B cell (primary cell): ENCODE data around the gene HES7. TPM values are rescaled to one million over a fixed set of nuclear protein-coding genes. Genes with fewer than 3 reads are reported as not detected.

Experiments
- ATAC-seq: fragments of 200-7000 bp; cut with Tn5 transposase; one replicate; pipeline ENCODE4 v1.10.0; 2021; ENCODE audit warnings: low read depth, mild to moderate bottlenecking, moderate number of reproducible peaks, moderate library complexity
- CTCF ChIA-PET: fragments of 350-600 bp; sonication (Branson Sonifier 250); formaldehyde crosslinking; loops from one replicate; lab custom pipeline; 2021; ENCODE audit warnings: antibody characterized with exemption, inconsistent platforms; lab: Charles Lee
- POLR2A ChIA-PET: fragments of 350-600 bp; sonication (Branson Sonifier 250); formaldehyde crosslinking; loops from one replicate; lab custom pipeline; 2021; ENCODE audit warnings: antibody characterized with exemption; lab: Charles Lee
- DNase-seq: peaks from one replicate; pipeline ENCODE4 v3.0.0; 2013
- H2AFZ ChIP-seq: 2 replicates; pipeline ENCODE4 v1.6.1; 2012; ENCODE audit warnings: mild to moderate bottlenecking, low read depth, low read length; ENCODE audit not compliant: insufficient read depth, poor library complexity, severe bottlenecking
- H3K27ac ChIP-seq, 2 donors: 1 replicate in 1 of 2; 2 replicates in 1 of 2; pipeline ENCODE4 v1.5.1; 2012 to 2013; ENCODE audit warnings: low read length in 2 of 2, mild to moderate bottlenecking in 2 of 2, moderate library complexity in 1 of 2
- H3K27me3 ChIP-seq, 4 experiments: fragments of 200-600 bp in 1 of 4; sonication (generic) in 1 of 4; replicated peaks in 1 of 4; 1 replicate in 2 of 4; 2 replicates in 2 of 4; pipeline versions ENCODE4 v1.6.1 to v1.7.0; 2013 to 2016; ENCODE audit warnings: low read length in 3 of 4, mild to moderate bottlenecking in 2 of 4, mixed read lengths in 1 of 4, moderate library complexity in 1 of 4; ENCODE audit not compliant: insufficient read depth in 4 of 4, control insufficient read depth in 3 of 4; ENCODE audit errors: control extremely low read depth in 1 of 4
- H3K36me3 ChIP-seq, 2 experiments: replicated peaks in 1 of 2; 1 replicate in 1 of 2; 2 replicates in 1 of 2; pipeline versions ENCODE4 v1.6.1 to v1.7.1; 2013; ENCODE audit warnings: low read length in 1 of 2; ENCODE audit not compliant: insufficient read depth in 2 of 2, control insufficient read depth in 1 of 2; ENCODE audit errors: control extremely low read depth in 1 of 2, extremely low read depth in 1 of 2
- H3K4me1 ChIP-seq, 2 donors: fragments of 200-600 bp in 1 of 2; sonication (generic) in 1 of 2; 1 replicate in 1 of 2; 2 replicates in 1 of 2; pipeline versions ENCODE4 v1.5.1 to v1.6.1; 2013 to 2017; ENCODE audit warnings: low read length in 2 of 2; ENCODE audit not compliant: control insufficient read depth in 2 of 2, insufficient read depth in 2 of 2
- H3K4me2 ChIP-seq: replicated peaks from 2 replicates; pipeline ENCODE3; 2012; ENCODE audit warnings: mild to moderate bottlenecking, low read depth, low read length; ENCODE audit not compliant: poor library complexity, severe bottlenecking
- H3K4me3 ChIP-seq, 5 experiments: fragments of 200-600 bp in 1 of 5; sonication (generic) in 1 of 5; 1 replicate in 3 of 5; 2 replicates in 2 of 5; pipeline versions ENCODE4 v1.5.1 to v1.7.0; 2011 to 2016; ENCODE audit warnings: low read length in 4 of 5, mild to moderate bottlenecking in 4 of 5, low read depth in 2 of 5, control low read depth in 1 of 5, moderate library complexity in 1 of 5; ENCODE audit not compliant: insufficient read depth in 1 of 5; ENCODE audit errors: control extremely low read depth in 1 of 5, extremely low read depth in 1 of 5
- H3K79me2 ChIP-seq: fragments of 200-600 bp; sonication (generic); one replicate; pipeline ENCODE4 v1.6.0; 2016; ENCODE audit warnings: low read length; ENCODE audit not compliant: control insufficient read depth, insufficient read depth
- H3K9ac ChIP-seq: fragments of 200-600 bp; sonication (generic); 2 replicates; pipeline ENCODE4 v1.6.1; 2017; ENCODE audit warnings: mild to moderate bottlenecking, low read length, moderate library complexity
- H3K9me3 ChIP-seq, 3 donors: one replicate each; pipeline versions ENCODE4 v1.6.1 to v1.7.1; 2013; ENCODE audit warnings: low read length in 2 of 3; ENCODE audit not compliant: control insufficient read depth in 2 of 3, insufficient read depth in 1 of 3; ENCODE audit errors: control extremely low read depth in 1 of 3
- H4K20me1 ChIP-seq: 2 replicates; pipeline ENCODE4 v1.6.0; 2012; ENCODE audit warnings: mild to moderate bottlenecking, low read length; ENCODE audit not compliant: insufficient read depth, control insufficient read depth, poor library complexity, severe bottlenecking
- H3K27ac Mint-ChIP-seq: one replicate; pipeline ENCODE4 v1.8.0; 2021; ENCODE audit warnings: mixed read lengths
- H3K27me3 Mint-ChIP-seq: one replicate; pipeline ENCODE4 v1.8.0; 2021; ENCODE audit warnings: mixed read lengths
- H3K4me1 Mint-ChIP-seq: one replicate; pipeline ENCODE4 v1.8.0; 2021; ENCODE audit warnings: mixed read lengths
- H3K4me3 Mint-ChIP-seq: one replicate; pipeline ENCODE4 v1.8.0; 2021; ENCODE audit warnings: mixed read lengths
- H3K9me3 Mint-ChIP-seq: one replicate; pipeline ENCODE4 v1.8.0; 2022; ENCODE audit warnings: mixed read lengths; ENCODE audit not compliant: insufficient read depth
- EZH2 ChIP-seq: IDR thresholded peaks from 2 replicates; pipeline ENCODE4 v1.6.1; 2012; ENCODE audit warnings: borderline replicate concordance, low read depth, mild to moderate bottlenecking, moderate library complexity, low read length; ENCODE audit not compliant: insufficient read depth, poor library complexity, severe bottlenecking
- WGBS: methylation state at CpG from one replicate; pipeline ENCODE4 v1.1.5; 2013; ENCODE audit warnings: missing lambda C conversion rate; ENCODE audit not compliant: insufficient coverage; 5-methylcytosine and 5-hydroxymethylcytosine counted together
- intact Hi-C: fragments of 100-400 bp; cut with micrococcal nuclease; formaldehyde crosslinking; loops from one replicate; pipeline ENCODE4 v1.10.0; 2022
- polyA plus RNA-seq: library from polyadenylated mRNA; depleted of rRNA; stranded (reverse); fragments of >200 nt; gene quantifications from 2 replicates; pipeline ENCODE4 v1.2.3, GENCODE V29; 2012
- total RNA-seq, 2 donors: library from RNA; stranded (reverse); fragments of 120-200 nt in 1 of 2; gene quantifications; 1 replicate in 1 of 2; 2 replicates in 1 of 2; pipeline versions ENCODE4 v1.2.3 to v1.2.4, GENCODE V29; 2013 to 2022
- TF ChIP-seq, protein P1 (sequence below): fragments of 200-600 bp; IDR thresholded peaks from one replicate; pipeline ENCODE4 v1.8.0; 2022; ENCODE audit warnings: antibody characterized with exemption, mild to moderate bottlenecking

Gene HES7
- total and polyA plus RNA-seq, 2 donors (not counting 1 experiment from before 2014, with no cell fraction given), result 0.34 TPM; not detected in 1

GRCh38 chr17:8080208-8080798 lies 43.6 kb downstream of the HES7 start:
- Histone ChIP-seq H3K4me2 (peak overlapping the region; percentile 97), H3K36me3 (no peaks in the 10 kb centered on the region), H3K27ac (no peak overlapping the region), H3K79me2 (peaks cover 7% of the 10 kb centered on the region), H3K27me3 (peaks cover 0 to 11% (median 4%) of the 10 kb centered on the region in 4 experiments), H3K9me3 (no peaks in the 10 kb centered on the region), H3K9ac (peak overlapping the region; percentile 76), H2AFZ (peak overlapping the region; percentile 98), H3K4me1 (peaks cover 9 to 15% of the 10 kb centered on the region in 2 donors), H4K20me1 (peaks cover 9% of the 10 kb centered on the region), H3K4me3 (peak overlapping the region in 4 of 5 experiments; percentile 57 to 76 (median 70))
- peaks cover 14% of the 10 kb centered on the region for H3K4me1 Mint-ChIP-seq
- 42% methylated on average over 25 of the region's 25 CpGs for WGBS
- peak overlapping the region; percentile 96 for H3K4me3 Mint-ChIP-seq
- TF ChIP-seq EZH2, result no peak
- TF ChIP-seq, protein P1, sequence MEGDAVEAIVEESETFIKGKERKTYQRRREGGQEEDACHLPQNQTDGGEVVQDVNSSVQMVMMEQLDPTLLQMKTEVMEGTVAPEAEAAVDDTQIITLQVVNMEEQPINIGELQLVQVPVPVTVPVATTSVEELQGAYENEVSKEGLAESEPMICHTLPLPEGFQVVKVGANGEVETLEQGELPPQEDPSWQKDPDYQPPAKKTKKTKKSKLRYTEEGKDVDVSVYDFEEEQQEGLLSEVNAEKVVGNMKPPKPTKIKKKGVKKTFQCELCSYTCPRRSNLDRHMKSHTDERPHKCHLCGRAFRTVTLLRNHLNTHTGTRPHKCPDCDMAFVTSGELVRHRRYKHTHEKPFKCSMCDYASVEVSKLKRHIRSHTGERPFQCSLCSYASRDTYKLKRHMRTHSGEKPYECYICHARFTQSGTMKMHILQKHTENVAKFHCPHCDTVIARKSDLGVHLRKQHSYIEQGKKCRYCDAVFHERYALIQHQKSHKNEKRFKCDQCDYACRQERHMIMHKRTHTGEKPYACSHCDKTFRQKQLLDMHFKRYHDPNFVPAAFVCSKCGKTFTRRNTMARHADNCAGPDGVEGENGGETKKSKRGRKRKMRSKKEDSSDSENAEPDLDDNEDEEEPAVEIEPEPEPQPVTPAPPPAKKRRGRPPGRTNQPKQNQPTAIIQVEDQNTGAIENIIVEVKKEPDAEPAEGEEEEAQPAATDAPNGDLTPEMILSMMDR, result peak; percentile 41
- DNase-seq, result no peak
- H3K9me3 Mint-ChIP-seq, result no peaks in the 10 kb centered on the region
- H3K27ac Mint-ChIP-seq, result peak overlapping the region; percentile 92
- ChIA-PET CTCF (interaction anchor here (1.0 to 11.5 kb wide), 8 partner anchors 10 to 666 kb away, joined by 3 to 360 read pairs (median 11); partner anchors contain the start of genes ALOX12B and ALOXE3), POLR2A (interaction anchor here (1.3 kb wide), 2 partner anchors 10 to 168 kb away, joined by 6 to 8 read pairs; partner anchors contain the start of gene CTC1)
- intact Hi-C loops, result loop anchor here (1.0 to 2.0 kb wide), 3 partner anchors 11 to 78 kb away; partner anchors contain the start of gene ALOXE3
- no peaks in the 10 kb centered on the region for H3K27me3 Mint-ChIP-seq
- ATAC-seq, result no peak
